ENCODE results near the gene ARRB1.

The ARRB1 gene

GRCh38 chr11:75249704-75250103, 101.8 kb downstream of the ARRB1 start:
- no peaks in the 10 kb centered on the region for H3K9me3 ChIP-seq (ENCODE audit: control insufficient read depth, insufficient read depth, low read depth, low read length)
- POLR2A ChIA-PET = no interaction called here
- no peaks in the 10 kb centered on the region for H3K4me1 ChIP-seq (ENCODE audit: control insufficient read depth, insufficient read depth, low read length)
- CTCF ChIA-PET = interaction anchor here (0.5 to 9.3 kb wide), 19 partner anchors 17 to 1106 kb away, joined by 3 to 273 read pairs (median 5); partner anchors contain the start of gene SLCO2B1
- no peak overlapping the region for H3K4me3 ChIP-seq (ENCODE audit: low read depth, low read length)
- H3K27ac ChIP-seq (ENCODE audit: extremely low read depth, low read depth, low read length) = no peak overlapping the region
- TF ChIP-seq ZNF621 (tag by site-specific recombination; IDR thresholded peaks at IDR 0.05) = no peak
- TF ChIP-seq ZNF10 (tag by site-specific recombination; IDR thresholded peaks at IDR 0.05) = no peak
- TF ChIP-seq ZNF239 (tag by site-specific recombination; IDR thresholded peaks at IDR 0.05) = no peak
- TF ChIP-seq ZNF26 (tag by site-specific recombination; IDR thresholded peaks at IDR 0.05) = no peak
- no peak for TF ChIP-seq ZNF341 (tag by site-specific recombination; IDR thresholded peaks at IDR 0.05; ENCODE audit: low read depth)
- TF ChIP-seq MYNN (tag by site-specific recombination; IDR thresholded peaks at IDR 0.05; ENCODE audit: borderline replicate concordance) = no peak
- no peak for TF ChIP-seq RBAK (tag by site-specific recombination; IDR thresholded peaks at IDR 0.05)
- no peak for TF ChIP-seq ZNF707 (tag by site-specific recombination; IDR thresholded peaks at IDR 0.05)
- TF ChIP-seq ZNF324 (tag by site-specific recombination; IDR thresholded peaks at IDR 0.05) = no peak
- no peaks in the 10 kb centered on the region for H3K36me3 ChIP-seq (ENCODE audit: control insufficient read depth in 2 of 2, insufficient read depth in 1 of 2, low read length in 2 of 2)

- Histone ChIP-seq H3K4me1 (ENCODE audit: control insufficient read depth, insufficient read depth, low read length) (no peaks in the 10 kb centered on the region), H3K27ac (ENCODE audit: extremely low read depth, low read depth, low read length) (no peak overlapping the region), H3K36me3 (ENCODE audit: control insufficient read depth in 2 of 2, insufficient read depth in 1 of 2, low read length in 2 of 2) (no peaks in the 10 kb centered on the region), H3K4me3 (ENCODE audit: low read depth, low read length) (no peak overlapping the region), H3K9me3 (ENCODE audit: control insufficient read depth, insufficient read depth, low read depth, low read length) (no peaks in the 10 kb centered on the region)
- CTCF ChIA-PET = interaction anchor here (0.6 to 9.3 kb wide), 44 partner anchors 9 to 339 kb away, joined by 3 to 273 read pairs (median 5); partner anchors contain the start of genes NEU3 and SLCO2B1
- TF ChIP-seq ZSCAN16 (tag by site-specific recombination; IDR thresholded peaks at IDR 0.05) = no peak
- no peak for TF ChIP-seq ZNF792 (tag by site-specific recombination; IDR thresholded peaks at IDR 0.05)
- no peak for TF ChIP-seq ZNF211 (tag by site-specific recombination; IDR thresholded peaks at IDR 0.05; ENCODE audit: low read depth)
- no peak for TF ChIP-seq ZNF645 (tag by site-specific recombination; IDR thresholded peaks at IDR 0.05)
- TF ChIP-seq SCRT1 (tag by site-specific recombination; IDR thresholded peaks at IDR 0.05; ENCODE audit: borderline replicate concordance) = 0 out of 2 replicates have a peak, but pooled peaks have one; percentile 1
- no peak for TF ChIP-seq TSHZ1 (tag by site-specific recombination; IDR thresholded peaks at IDR 0.05; ENCODE audit: borderline replicate concordance)
- 0 out of 2 replicates have a peak, but pooled peaks have one; percentile 7 for TF ChIP-seq SCRT2 (tag by site-specific recombination; IDR thresholded peaks at IDR 0.05)
- no peak for TF ChIP-seq ZNF146 (tag by site-specific recombination; IDR thresholded peaks at IDR 0.05)
- no peak for TF ChIP-seq ZNF280C (tag by site-specific recombination; IDR thresholded peaks at IDR 0.05)
- POLR2A ChIA-PET = no interaction called here
These were observed 102.6 kb downstream of the ARRB1 start for GRCh38 chr11:75248924-75249256.
